ENCODE measurements around the gene RAPGEF4.

The RAPGEF4 gene

GRCh38 chr2:172905937-172906811 lies 170.5 kb downstream of the RAPGEF4 start:
- DNase-seq (ENCODE audit: low spot score) = no peak

GRCh38 chr2:172908275-172908674 lies 172.6 kb downstream of the RAPGEF4 start:
- DNase-seq (ENCODE audit: low spot score) = no peak

DNA sequence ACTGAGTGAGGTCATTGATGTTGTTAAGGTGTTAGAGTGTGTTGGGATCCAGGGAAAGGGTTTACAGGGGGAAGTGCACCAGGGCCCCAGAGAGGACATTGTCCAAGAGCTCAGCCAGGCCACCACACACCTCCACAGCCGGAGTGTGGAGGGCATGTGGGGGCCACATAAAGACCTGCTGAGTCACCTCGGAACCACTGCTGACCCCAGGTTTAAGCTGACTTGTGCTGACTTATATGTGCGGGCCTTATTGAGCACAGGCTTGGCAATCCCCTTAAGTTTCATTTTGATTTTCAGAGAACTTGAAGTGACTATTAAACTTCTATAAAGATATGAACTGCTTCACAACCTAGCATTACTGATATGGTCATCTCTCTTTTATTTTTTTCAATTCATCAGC lies 173.8 kb downstream of the RAPGEF4 start:
- no peak for DNase-seq (ENCODE audit: low spot score)

DNA sequence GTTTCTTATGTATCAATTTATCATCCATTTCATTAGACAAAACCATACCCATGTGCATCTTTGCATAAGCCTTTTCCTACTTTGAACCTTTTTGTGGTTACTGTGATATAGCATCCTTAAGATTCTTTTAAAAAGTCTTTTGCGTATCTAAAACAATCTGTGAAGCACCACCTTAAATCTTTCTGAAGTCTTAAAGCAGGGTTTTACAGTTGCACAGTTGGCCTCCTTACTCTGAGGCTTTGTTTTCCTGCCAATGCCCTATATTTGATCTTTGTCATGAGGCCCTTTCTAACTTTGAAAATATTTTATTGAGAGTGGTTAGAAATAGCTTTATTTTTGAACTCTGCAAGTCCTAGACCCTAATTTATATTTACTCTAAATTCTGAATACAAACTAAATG lies 176.6 kb downstream of the RAPGEF4 start:
- DNase-seq (ENCODE audit: low spot score) = no peak

GRCh38 chr2:172914341-172915008 lies 178.8 kb downstream of the RAPGEF4 start:
- DNase-seq (ENCODE audit: low spot score) = no peak

DNA sequence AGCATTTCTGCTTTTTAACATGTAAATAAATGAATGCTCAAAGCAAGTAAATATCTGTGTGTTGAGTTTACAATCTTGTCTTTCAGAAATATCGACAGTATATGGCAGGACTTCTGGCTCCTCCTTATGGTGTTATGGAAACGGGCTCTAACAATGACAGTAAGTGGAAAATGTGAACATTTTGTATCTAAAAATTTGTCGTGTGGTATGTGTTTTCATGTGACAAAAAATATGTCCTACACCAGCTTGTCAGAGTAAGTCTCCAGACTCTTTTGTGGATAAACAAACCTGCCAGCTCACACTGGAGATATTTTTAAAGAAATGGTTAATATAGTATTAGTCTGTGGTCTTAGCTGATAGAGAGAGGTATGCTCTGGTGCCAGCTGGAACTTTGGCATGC lies 182.1 kb downstream of the RAPGEF4 start:
- DNase-seq (ENCODE audit: low spot score) = no peak

- DNase-seq (ENCODE audit: low spot score) = no peak
Observed at GRCh38 chr2:172919732-172920131, 184.1 kb downstream of the RAPGEF4 start.

- no peak for DNase-seq (ENCODE audit: low spot score)
Observed at GRCh38 chr2:172921532-172922236, 186.0 kb downstream of the RAPGEF4 start.

- no peak for DNase-seq (ENCODE audit: low spot score)
Observed at GRCh38 chr2:172922306-172922705, 186.7 kb downstream of the RAPGEF4 start.

DNA sequence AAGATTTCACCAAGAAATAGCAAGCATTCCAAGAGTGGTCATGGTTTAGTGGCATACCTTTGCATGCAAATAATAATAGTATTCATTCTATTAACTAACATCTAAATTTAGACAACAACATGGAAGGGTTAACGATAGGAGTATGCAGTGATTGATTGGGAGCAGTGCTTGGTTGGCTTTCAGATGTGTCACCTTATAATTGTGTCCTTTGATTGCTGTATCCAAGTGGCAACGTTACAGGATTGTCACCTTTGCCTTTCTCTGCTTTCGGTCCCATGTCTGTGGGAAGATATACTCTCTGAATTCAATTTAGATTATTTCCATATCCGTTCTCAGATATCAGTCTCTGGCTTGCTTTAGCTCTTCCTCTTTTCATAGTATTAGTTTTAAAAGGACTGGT lies 187.2 kb downstream of the RAPGEF4 start:
- DNase-seq (ENCODE audit: low spot score) = no peak

GRCh38 chr2:172924097-172924660 lies 188.5 kb downstream of the RAPGEF4 start:
- no peak for DNase-seq (ENCODE audit: low spot score)

DNA sequence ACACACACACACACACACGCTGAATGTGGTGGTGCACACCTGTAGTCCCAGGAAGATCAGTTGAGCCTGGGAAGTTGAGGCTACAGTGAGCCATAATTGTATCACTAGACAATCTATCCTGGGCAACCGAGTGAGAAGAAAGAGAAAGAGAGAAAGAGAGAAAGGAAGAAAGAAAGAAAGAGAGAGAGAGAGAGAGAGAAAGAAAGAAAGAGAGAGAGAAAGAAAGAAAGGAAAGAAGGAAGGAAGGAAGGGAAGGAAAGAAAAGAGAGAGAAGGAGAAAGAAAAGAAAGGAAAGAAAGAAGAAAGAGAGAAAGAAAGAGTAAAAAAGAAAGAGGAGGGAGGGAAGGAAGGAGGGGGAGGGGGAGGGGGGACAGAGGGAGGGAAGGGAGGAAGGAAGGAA lies 190.0 kb downstream of the RAPGEF4 start:
- no peak for DNase-seq (ENCODE audit: low spot score)

- no peak for DNase-seq (ENCODE audit: low spot score)
Observed at GRCh38 chr2:172926785-172927640, 191.4 kb downstream of the RAPGEF4 start.

GRCh38 chr2:172927641-172928357 lies 192.2 kb downstream of the RAPGEF4 start:
- DNase-seq (ENCODE audit: low spot score) = no peak

GRCh38 chr2:172928756-172929155 lies 193.1 kb downstream of the RAPGEF4 start:
- no peak for DNase-seq (ENCODE audit: low spot score)

DNA sequence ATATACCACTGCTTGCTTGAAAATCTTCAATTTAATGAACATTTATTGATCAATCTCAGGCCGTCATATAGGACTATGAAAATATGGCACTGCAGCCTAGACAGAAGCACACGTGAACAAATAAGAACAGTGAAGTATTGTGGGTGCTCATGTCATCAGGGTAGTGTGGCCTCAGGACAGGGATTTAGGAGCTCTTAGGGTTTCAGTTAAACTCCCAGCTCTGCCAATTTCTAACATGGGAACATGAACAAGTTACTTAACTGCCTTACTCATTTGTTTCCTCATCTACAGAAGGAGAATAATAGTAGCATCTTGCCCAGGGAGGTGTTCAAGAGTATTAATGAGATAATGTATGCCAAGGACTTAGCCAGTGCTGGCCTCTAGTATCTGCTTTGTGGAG lies 194.0 kb downstream of the RAPGEF4 start:
- DNase-seq (ENCODE audit: low spot score) = no peak

GRCh38 chr2:172930871-172931255 lies 195.2 kb downstream of the RAPGEF4 start:
- no peak for DNase-seq (ENCODE audit: low spot score)

DNA sequence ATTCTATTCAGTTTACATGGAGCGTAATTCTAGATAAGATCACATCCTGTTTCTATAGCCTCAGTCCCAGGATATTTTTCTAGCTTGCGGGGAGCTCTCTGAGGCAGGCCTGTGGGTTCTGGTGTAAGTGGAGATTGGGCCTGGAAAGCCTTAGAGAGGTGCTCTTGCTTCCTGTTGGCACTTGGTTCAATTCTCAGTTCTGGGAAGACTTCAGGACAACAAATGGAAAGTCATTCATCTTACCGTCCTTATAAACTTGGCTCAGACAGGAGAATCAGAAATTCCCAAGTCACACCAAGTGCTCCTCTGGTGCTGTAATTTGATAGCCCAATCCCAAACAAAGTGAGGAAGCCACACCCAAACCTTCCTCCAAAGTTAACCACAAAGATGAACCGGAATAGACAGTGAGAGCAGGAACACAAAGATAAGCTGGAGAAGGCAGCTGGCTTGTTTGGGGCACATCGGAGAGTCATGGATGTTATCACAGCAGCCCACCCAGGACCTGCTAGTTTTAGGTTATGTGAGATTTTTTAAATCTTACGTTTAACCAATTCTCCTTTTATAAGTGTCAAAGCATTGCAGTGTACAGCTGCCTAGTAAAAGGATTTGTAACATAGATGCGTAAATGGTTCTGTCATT lies 195.7 kb downstream of the RAPGEF4 start:
- DNase-seq (ENCODE audit: low spot score) = no peak

DNA sequence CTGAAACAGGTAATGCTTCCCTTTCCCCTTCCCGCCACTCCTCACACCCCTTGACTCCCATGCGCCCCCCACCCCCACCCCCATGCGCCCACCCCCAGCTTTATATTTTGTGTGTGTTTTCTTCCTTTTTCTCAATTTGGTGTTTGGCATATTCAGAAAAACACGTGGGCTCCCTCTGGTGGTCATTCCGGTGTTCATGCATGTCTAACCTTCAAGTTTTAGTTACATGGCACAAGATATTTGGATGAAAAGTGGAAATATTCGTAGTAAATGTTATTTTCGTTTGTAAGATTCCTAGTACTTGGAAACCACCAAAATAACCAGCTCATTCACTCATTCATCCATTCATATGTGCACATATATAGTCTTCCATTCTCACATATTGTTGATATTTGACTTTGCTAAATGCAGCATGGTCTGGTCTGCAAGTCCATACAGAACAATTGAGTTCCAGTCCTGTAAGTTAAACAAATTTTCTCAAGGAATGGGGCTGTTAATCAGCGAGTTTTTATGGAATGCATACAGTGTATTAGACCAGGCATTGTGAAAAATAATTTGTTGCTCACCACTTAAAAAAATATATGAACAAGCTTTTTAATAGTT lies 196.4 kb downstream of the RAPGEF4 start:
- DNase-seq (ENCODE audit: low spot score) = peak; percentile 64
